HG03196 (cell line): ENCODE data around the gene SULT1A2.
"Not testable (repeated sequence)": the region's sequence is repeated elsewhere in the genome, so short reads cannot be mapped to it uniquely, and the experiment has no call there.

Experiments
- ATAC-seq: cut with Tn5 transposase; IDR thresholded peaks from one replicate; pipeline ENCODE4 v1.9.1; 2021; ENCODE audit not compliant: unreplicated experiment

SULT1A2 gene

GRCh38 chr16:28596840-28597691 lies at the start of gene SULT1A2:
Gene SULT1A2, minus strand, starts transcription at chr16:28597050. Its CDS starts 1,120 bp downstream, at chr16:28595930.
- no peak for ATAC-seq

GRCh38 chr16:28639959-28640358 lies 43.1 kb upstream of the SULT1A2 start:
- not testable (repeated sequence) for ATAC-seq

- ATAC-seq = not testable (repeated sequence)
Observed at GRCh38 chr16:28638359-28638758, 41.5 kb upstream of the SULT1A2 start.

GRCh38 chr16:28637765-28638164 lies 40.9 kb upstream of the SULT1A2 start, which contains the start of gene NPIPB8:
Gene NPIPB8, plus strand, starts transcription at chr16:28638065. Its CDS starts 296 bp downstream, at chr16:28638361.
- not testable (repeated sequence) for ATAC-seq

- not testable (repeated sequence) for ATAC-seq
Observed at GRCh38 chr16:28636093-28636823, 39.4 kb upstream of the SULT1A2 start.

- not testable (repeated sequence) for ATAC-seq
Observed at GRCh38 chr16:28630905-28631304, 34.1 kb upstream of the SULT1A2 start.

GRCh38 chr16:28623172-28623711 lies 26.4 kb upstream of the SULT1A2 start:
- no peak for ATAC-seq

GRCh38 chr16:28622532-28623171 lies 25.8 kb upstream of the SULT1A2 start:
- not testable (repeated sequence) for ATAC-seq

- no peak for ATAC-seq
Observed at GRCh38 chr16:28621481-28622155, 24.8 kb upstream of the SULT1A2 start.

- ATAC-seq = not testable (repeated sequence)
Observed at GRCh38 chr16:28620316-28620715, 23.5 kb upstream of the SULT1A2 start.

GRCh38 chr16:28617874-28618273 lies 21.0 kb upstream of the SULT1A2 start:
- no peak for ATAC-seq

- no peak for ATAC-seq
Observed at GRCh38 chr16:28616636-28617035, 19.8 kb upstream of the SULT1A2 start.

- not testable (repeated sequence) for ATAC-seq
Observed at GRCh38 chr16:28616224-28616577, 19.4 kb upstream of the SULT1A2 start.

- not testable (repeated sequence) for ATAC-seq
Observed at GRCh38 chr16:28615486-28616223, 18.8 kb upstream of the SULT1A2 start.

GRCh38 chr16:28614561-28614960 lies 17.7 kb upstream of the SULT1A2 start:
- not testable (repeated sequence) for ATAC-seq

- not testable (repeated sequence) for ATAC-seq
Observed at GRCh38 chr16:28613912-28614311, 17.1 kb upstream of the SULT1A2 start.

- not testable (repeated sequence) for ATAC-seq
Observed at GRCh38 chr16:28612359-28613280, 15.8 kb upstream of the SULT1A2 start.

- ATAC-seq = no peak
Observed at GRCh38 chr16:28610595-28611191, 13.8 kb upstream of the SULT1A2 start.
